SH-SY5Y (cell line): ENCODE data around the gene CPA1.

Source experiments
- GATA2 ChIP-seq: IDR thresholded peaks from 2 replicates; pipeline ENCODE4 v1.6.1; 2011; ENCODE audit warnings: mild to moderate bottlenecking, low read depth, low read length
- GATA3 ChIP-seq: IDR thresholded peaks from 2 replicates; pipeline ENCODE4 v1.6.1; 2011; ENCODE audit warnings: low read depth, mild to moderate bottlenecking, low read length, moderate library complexity

The CPA1 gene

DNA sequence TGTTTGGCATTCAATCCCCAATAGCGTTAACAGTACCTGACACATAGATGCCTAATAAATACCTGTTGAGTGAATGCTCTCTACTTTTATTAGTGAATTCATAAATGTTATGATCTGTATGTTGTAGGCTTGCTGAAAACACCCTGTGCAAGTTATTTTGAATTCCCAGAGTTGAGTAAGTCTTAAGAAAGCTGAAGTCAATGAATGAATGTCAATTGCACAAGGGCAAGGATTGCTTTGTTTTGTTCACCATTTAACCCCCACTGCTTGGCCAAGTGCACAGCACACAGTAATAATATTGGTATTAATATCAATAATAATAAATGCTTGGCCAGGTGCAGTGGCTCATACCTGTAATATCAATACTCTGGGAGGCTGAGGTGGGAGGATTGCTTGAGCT is 10.2 kb downstream of the CPA1 start:
- no peak for TF ChIP-seq GATA3
- no peak for TF ChIP-seq GATA2

GRCh38 chr7:130393101-130393561 is 12.8 kb downstream of the CPA1 start:
- no peak for TF ChIP-seq GATA2
- no peak for TF ChIP-seq GATA3

DNA sequence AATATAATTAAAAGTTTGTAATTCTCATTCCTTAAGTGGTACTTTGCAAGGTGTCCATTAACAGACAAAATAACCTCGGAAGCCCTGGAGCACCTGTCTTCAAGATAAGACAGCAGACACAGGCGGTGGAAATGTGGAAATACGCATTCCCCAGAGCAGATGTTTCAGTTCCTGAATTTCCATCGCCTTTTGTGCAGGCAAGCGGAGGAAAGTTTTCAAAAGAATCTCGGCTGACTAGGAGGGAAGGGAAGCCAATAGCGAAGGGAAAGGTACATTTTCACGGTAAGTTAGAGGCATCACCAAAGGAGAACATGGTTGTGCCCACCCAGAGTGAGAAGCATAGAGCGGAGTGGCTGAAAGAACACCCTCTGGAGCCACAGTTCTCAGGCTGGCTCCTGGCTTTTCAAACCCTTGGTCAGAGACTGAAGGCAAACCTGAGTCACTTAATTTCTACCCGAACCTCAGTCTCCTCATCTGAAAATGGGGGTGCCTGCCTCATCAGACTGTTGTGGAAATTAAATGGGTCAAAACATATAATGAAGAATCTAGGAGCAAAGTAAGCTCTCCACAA is 13.6 kb downstream of the CPA1 start:
- TF ChIP-seq GATA2 (no peak), GATA3 (no peak)

GRCh38 chr7:130394421-130395195 is 14.3 kb downstream of the CPA1 start:
- TF ChIP-seq GATA3 (no peak), GATA2 (no peak)

- TF ChIP-seq GATA3: no peak
- no peak for TF ChIP-seq GATA2
Observed at GRCh38 chr7:130395421-130395820, 15.1 kb downstream of the CPA1 start.

DNA sequence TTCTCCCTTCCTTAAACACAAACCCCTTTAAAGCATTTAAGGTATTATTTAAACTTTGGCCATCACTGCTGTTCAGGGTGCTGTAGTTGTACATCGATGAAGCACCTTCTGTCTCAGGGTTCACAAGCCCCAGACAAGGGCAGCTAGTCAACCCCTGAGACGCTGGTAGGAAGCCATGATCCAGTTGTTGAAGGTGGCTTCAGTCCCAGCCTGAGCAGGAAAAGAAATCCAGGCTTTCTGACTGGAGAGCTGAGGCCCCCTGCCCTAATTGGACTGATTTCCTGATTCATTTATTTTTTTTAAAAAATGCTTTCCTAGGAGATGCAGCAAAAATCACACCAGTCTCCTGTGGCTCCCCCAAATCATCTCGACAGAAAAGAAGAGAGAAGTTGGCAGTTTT is 15.8 kb downstream of the CPA1 start:
- TF ChIP-seq GATA3 (no peak), GATA2 (no peak)

DNA sequence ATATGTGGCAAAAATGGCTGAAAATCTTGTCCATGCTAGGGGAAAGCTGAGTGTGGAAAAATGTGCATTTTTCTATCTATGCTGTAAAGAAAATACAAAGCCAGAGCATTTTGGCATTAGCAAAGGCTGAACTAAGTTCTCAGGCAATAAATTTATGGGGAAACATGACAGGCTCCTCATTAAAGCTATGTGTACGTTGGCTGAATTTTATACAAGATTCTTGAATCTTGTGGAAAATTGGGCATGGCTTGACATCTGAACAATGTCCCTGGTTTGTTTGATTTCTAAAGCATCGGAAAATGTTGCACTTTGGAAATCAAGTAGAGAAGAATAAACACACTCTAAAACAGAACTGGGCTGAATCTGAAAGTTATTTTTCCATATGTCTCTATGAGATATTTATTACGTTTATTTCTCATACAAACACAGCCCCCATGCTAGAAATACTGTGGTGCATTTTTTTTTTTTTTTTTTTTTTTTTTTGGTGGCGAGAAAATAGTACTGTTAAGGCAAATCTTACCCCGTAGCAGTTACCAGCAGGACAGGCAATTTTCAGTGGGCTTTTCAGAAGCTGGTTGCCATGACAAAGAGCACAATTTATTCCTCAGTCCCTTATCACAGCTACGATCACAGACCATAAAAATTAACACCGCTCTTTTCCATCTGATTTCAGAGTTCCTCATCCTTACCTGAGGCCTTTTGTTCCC is 16.9 kb downstream of the CPA1 start:
- TF ChIP-seq GATA2 (peak; percentile 90), GATA3 (peak; percentile 85)

DNA sequence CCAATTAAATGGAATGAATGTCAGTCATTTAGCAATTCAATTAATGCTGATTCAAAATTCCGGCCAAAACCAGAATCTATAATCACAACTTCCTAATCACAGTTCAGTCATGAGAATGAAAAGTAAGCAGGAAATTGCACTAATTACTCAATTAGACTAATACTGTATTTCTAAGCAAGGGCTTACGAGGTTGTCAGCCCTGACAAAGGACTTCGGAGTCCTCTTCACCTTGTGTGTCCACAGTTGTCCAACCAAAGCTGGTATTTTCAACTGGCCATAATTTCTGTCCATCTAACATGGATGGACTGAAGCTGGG is 17.4 kb downstream of the CPA1 start:
- TF ChIP-seq GATA3: peak; percentile 28; the same call in 1 of the 2 replicates
- no peak for TF ChIP-seq GATA2

- TF ChIP-seq GATA3 (no peak), GATA2 (no peak)
Observed at GRCh38 chr7:130398526-130399090, 18.3 kb downstream of the CPA1 start.

DNA sequence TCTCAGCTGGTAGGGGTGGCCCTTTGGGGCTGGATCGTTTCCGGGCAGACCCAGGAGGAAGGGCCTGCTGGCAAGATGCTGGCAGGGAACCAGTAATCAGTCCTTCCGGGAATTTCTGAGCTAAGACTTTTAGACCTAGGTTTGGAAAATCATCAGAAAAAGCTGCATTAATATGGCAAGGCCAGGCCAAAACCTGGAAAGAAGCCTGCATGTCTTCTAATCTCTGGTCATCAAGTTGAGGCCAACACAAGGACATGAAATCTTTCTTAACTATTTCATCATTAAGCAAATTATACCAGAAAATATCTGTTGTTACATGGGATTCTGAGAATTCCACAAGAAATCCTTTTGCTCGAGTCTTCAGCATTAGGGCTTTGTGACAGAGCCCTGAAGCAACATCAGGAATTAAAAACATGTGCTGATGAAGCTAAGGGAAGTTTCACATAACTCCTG is 19.9 kb downstream of the CPA1 start:
- no peak for TF ChIP-seq GATA3
- TF ChIP-seq GATA2: no peak

GRCh38 chr7:130401101-130401500 is 20.8 kb downstream of the CPA1 start:
- TF ChIP-seq GATA3: no peak
- no peak for TF ChIP-seq GATA2

GRCh38 chr7:130401578-130401977 is 21.3 kb downstream of the CPA1 start:
- TF ChIP-seq GATA2 (no peak), GATA3 (no peak)

DNA sequence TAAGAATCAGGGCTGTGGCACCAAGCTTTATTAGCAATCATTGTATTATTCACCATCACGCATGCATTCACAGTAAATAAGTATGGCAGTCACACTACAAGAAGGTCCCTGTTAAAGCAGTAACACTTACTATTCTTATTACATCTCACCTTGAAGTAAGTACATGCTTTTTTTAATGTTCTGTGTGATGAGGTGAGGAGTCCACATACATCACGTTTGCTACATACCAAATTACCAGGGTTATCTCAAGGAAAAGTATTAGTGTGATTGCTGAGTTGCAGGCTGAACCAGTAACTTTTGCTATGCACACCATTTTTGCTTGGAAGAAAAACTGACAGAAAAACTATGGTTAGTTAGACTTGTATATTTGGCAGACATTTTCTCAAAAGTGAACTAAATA is 24.7 kb downstream of the CPA1 start:
- TF ChIP-seq GATA2: no peak
- no peak for TF ChIP-seq GATA3

- TF ChIP-seq GATA2: no peak
- peak; percentile 69 for TF ChIP-seq GATA3
Observed at GRCh38 chr7:130409067-130409711, 28.9 kb downstream of the CPA1 start.
